ENCODE data around the gene ERVFRD-1. TPM values are rescaled to one million over a fixed set of nuclear protein-coding genes. Genes with fewer than 3 reads are reported as not detected.

Gene ERVFRD-1
- total and polyA plus RNA-seq, 2 of the 13 experiments (the other 11 are each of a cell fraction or from before 2014, with no cell fraction given) = not detected

- TF ChIP-seq TSC22D2 (CRISPR knock-in tag; IDR thresholded peaks at IDR 0.05; ENCODE audit: borderline replicate concordance) (no peak; the same call in 1 of the 2 replicates), TEAD3 (CRISPR knock-in tag; optimal IDR thresholded peaks at IDR 0.05; ENCODE audit: borderline replicate concordance) (no peak), RERE (CRISPR knock-in tag; IDR thresholded peaks at IDR 0.05; ENCODE audit: low read depth) (no peak), GATA4 (IDR thresholded peaks at IDR 0.05; ENCODE audit: borderline replicate concordance, low read depth) (no peak), HCFC1 (IDR thresholded peaks at IDR 0.05; ENCODE audit: low read depth, low read length) (no peak), MATR3 (CRISPR knock-in tag; IDR thresholded peaks at IDR 0.05) (no peak), TBL1XR1 (IDR thresholded peaks at IDR 0.05; ENCODE audit: borderline replicate concordance, low read length, partially characterized antibody) (no peak), ZNF282 (IDR thresholded peaks at IDR 0.05; ENCODE audit: partially characterized antibody) (no peak), ZSCAN20 (CRISPR knock-in tag; IDR thresholded peaks at IDR 0.05; ENCODE audit: borderline replicate concordance) (peak; percentile 30; the same call in 1 of the 2 replicates), CSRNP1 (CRISPR knock-in tag; IDR thresholded peaks at IDR 0.05) (no peak), ZNF10 (CRISPR knock-in tag; IDR thresholded peaks at IDR 0.05; ENCODE audit: borderline replicate concordance, low read depth) (no peak), GZF1 (CRISPR knock-in tag; IDR thresholded peaks at IDR 0.05) (peak; percentile 86; the same call in 1 of the 2 replicates), ZSCAN30 (CRISPR knock-in tag; IDR thresholded peaks at IDR 0.05) (no peak), PITX1 (CRISPR knock-in tag; IDR thresholded peaks at IDR 0.05) (no peak), ZNF234 (CRISPR knock-in tag; conservative IDR thresholded peaks at IDR 0.05) (no peak), IRF2 (CRISPR knock-in tag; IDR thresholded peaks at IDR 0.05) (no peak), XBP1 (CRISPR knock-in tag; IDR thresholded peaks at IDR 0.05) (no peak), REXO4 (CRISPR knock-in tag; IDR thresholded peaks at IDR 0.05; ENCODE audit: borderline replicate concordance) (no peak), ZNF704 (CRISPR knock-in tag; IDR thresholded peaks at IDR 0.05; ENCODE audit: borderline replicate concordance) (no peak), ZNF432 (CRISPR knock-in tag; IDR thresholded peaks at IDR 0.05; ENCODE audit: borderline replicate concordance) (no peak), ZHX1 (CRISPR knock-in tag; IDR thresholded peaks at IDR 0.05; ENCODE audit: low read depth) (no peak)
These were observed 18.2 kb downstream of the ERVFRD-1 start (continued) for GRCh38 chr6:11093376-11093625.

Measured in HepG2 (cell line).